NCI-H1436 (cell line): ENCODE measurements around the gene DNAJA1.
"Not testable (repeated sequence)": the region's sequence is repeated elsewhere in the genome, so short reads cannot be mapped to it uniquely, and the experiment has no call there.

ENCODE experiments used
- DNase-seq: peaks from one replicate; lab custom pipeline; 2025; lab: John Stamatoyannopoulos, UW

The DNAJA1 gene

DNA sequence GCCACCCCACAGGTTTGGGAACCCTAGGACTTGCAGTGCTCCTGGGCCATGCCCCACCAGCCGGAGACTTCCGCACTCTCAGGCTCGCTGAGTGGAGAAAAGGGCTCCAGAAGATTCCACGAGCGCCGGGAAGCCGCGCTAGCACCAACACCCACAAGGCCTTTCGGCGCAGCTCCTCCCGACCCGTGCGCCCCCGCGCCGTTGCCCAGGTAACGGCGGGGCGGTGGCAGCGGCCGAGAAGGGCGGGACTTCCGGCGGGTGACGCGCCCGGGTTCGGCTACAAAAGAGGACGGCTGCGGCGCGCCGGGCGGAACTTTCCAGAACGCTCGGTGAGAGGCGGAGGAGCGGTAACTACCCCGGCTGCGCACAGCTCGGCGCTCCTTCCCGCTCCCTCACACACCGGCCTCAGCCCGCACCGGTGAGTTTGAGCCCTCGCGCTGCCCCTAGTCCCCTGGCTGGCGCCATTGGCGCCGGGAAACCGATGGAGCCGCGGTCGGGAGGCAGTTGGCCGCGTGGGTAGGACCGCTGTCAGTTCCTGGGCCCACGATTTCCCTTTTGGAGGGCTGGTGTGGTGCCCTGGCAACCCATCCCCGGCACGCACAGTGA is at the start of gene DNAJA1:
Gene DNAJA1, plus strand, starts transcription at position 308 of the 606 bp plus-strand sequence. CDS start 1,212 bp downstream, outside the sequence.
- peak; percentile 92 for DNase-seq

DNA sequence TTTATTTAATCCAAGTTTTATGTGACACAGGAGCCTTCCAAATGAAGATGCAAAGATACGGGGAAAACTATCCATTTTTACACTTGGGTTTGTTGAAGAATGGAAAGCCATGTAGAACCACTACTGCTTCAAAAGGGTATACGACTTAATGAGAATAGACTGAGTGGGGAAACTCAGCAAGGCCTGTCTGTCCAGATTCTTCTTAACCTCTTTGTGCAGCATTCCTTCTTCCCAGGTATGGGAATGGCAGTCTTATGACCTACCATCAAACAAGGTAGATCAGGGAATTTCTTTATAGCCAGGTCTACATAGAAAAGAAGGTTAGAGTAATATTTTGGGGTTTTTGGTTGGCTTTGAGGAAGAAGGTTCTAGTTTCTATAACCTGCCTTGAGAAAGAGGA is 47.0 kb upstream of the DNAJA1 start:
- DNase-seq, result no peak

DNA sequence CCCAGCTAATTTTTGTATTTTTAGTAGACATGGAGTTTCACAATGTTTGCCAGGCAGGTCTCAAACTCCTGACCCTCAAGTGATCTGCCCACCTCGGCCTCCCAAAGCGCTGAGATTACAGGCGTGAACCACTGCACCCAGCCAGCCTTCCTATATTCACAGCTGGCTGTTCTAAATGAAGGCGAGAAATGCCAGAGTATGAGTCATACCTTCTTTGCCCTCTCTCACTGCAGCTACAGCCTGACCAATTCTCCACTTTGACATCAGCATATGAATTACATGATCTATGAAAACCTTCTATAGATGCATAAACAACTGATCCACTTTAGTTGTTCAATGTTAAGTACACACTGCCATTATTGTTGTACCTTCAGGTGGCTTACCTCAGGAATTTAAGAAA is 38.1 kb upstream of the DNAJA1 start:
- no peak for DNase-seq

DNA sequence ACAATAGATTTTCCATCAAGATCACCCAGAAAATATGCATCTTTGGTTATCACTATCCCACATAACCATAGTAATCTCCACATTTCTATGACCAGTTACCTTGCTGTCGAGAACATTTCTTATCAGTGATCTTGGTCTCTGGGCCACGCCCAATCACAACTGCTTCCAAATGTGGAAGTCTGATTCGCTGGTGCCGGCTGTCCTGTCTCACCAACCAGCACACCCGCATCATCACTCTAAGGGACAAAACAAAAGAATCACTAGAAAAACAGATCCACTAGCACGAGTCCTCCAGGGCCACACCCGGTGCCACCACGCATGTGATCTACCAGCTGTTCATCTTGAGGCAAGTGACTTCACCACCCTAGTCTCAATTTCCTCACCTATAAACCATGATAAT is 35.4 kb upstream of the DNAJA1 start:
- no peak for DNase-seq

DNA sequence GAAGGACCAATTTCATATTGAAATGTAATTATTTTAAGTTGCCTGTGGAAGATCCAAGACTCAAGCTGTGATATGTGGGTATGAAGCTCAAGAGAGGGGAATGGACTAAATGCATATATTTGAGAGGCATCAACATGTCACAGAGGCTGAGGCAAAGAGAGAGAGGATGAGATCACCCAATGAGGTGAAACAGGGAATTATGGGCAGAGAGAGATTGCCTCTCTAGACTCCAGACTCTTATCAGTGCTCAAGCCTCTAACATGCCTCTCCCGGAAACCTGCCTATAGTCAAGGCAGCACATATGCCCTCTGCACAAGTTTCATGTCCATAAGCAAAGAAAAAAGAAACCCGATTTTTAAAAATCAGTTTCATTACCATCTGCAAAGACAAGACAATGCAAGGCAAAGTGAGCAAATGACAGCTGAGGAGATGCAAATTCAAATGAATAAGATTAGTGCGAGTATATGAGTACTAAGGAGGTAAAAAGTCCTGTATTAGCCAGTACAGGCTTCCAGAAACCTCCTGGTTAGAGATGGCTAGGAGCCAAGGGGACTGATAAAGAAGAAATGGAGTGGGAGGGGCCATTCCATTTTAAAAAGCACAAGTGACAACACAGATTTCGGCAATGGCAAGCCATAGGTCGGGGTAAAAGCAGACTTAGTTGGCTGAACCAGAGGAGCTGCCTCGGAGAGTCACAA is 33.0 kb upstream of the DNAJA1 start:
- no peak for DNase-seq

- no peak for DNase-seq
These were observed 32.4 kb upstream of the DNAJA1 start for GRCh38 chr9:32992595-32993238.

GRCh38 chr9:33000682-33001055 is 24.4 kb upstream of the DNAJA1 start:
- not testable (repeated sequence) for DNase-seq

DNA sequence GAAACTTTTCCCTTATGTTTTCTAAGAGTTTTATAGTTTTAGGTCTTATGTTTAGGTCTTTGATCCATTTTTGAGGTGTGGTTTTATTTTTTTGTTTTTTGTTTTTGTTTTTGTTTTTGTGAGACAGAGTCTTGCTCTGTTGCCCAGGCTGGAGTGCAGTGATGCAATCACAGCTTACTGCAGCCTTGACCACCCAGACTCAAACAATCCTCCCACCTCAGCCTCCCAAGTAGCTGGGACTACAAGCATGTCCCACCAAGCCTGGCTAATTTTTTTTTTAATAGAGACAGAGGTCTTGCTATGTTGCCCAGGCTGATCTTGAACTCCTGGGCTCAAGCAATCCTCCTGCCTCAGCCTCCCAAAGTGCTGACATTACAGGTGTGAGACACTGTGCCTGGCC is 19.7 kb upstream of the DNAJA1 start:
- not testable (repeated sequence) for DNase-seq

- DNase-seq, result no peak
These were observed 17.3 kb upstream of the DNAJA1 start for GRCh38 chr9:33007755-33008154.

GRCh38 chr9:33011831-33012230 is 13.2 kb upstream of the DNAJA1 start:
- no peak for DNase-seq

- DNase-seq, result no peak
These were observed 12.6 kb upstream of the DNAJA1 start for GRCh38 chr9:33012328-33013069.

DNA sequence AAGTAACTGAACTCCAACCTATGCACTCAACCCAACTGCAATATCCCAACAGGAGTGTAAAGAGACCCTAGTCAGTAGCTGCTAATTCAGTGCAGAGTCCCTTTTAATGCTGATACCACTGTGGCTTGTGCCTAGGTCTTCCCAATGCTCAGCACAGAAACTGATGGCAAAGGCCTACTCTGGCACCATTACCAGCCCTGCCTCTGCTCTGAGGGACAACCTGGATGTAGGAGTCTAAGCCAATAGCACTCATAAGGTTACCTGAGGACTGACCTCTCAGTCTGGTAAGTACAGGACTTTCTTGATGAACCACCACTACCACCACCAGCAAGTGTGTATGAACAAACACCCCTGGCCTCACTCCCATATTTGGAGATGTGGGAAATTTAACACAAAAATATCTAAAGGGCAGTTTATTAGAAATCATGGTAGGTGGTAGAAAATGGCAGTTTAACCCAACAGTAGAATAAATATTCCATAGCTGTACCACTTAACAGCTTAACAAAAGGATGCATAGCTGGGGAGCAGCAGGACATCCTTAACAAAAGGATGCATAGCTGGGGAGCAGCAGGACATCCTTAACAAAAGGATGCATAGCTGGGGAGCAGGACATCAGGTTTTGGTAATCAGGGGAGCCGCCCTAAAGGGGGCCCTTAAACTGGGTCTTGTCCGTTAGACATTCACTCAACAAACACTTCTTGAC is 11.0 kb upstream of the DNAJA1 start:
- no peak for DNase-seq

DNA sequence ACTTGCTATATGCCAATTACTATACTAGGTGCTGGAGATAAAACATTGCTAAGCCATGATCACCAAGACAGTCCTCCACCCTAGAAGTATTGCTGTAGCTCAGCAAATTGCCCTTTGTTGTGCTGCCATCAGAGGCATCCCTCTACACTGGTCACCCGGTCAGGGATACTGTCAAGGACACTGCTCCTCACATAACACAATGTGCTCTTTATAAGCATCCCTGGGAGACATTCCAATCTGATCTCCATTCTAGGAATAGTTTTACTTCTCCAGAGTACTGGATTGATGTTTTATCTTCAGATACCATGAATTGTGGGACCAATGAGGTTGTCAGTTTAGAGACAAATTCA is 10.4 kb upstream of the DNAJA1 start:
- no peak for DNase-seq

DNA sequence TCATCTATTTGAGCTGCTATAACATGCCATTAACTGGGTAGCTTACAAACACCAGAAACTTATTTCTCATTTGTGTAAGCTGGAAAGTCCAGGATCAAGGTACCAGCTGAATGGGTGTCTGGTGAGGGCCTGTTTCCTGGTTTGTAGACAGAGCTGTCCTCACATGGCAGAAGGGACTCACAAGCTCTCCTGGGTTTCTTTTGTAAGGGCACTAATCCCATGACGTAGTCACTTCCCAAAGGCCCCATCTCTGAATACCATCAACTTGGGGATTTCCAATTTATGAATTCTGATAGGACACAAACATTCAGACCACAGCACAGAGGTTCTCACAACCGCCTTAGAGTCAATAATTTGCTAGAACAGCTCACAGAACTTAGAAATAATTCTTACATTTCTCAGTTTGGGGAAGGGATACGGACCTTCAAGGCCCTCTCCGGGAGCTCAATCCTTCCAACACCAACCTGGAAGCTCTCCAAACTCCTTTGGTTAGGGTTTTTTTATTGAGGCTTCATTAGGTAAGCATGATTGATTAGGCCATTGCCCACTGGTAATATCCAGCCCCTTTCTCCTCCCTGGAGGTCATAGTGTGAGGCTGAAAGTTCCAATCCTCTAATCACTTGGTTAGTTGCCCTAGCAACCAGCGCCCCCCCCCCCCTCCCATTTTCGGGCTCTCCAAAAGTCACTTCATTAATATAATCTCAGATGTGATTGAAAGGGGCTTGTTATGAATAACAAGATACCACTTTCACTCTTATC is 7.6 kb upstream of the DNAJA1 start:
- no peak for DNase-seq

- no peak for DNase-seq
These were observed 5.3 kb upstream of the DNAJA1 start for GRCh38 chr9:33019797-33020196.

DNA sequence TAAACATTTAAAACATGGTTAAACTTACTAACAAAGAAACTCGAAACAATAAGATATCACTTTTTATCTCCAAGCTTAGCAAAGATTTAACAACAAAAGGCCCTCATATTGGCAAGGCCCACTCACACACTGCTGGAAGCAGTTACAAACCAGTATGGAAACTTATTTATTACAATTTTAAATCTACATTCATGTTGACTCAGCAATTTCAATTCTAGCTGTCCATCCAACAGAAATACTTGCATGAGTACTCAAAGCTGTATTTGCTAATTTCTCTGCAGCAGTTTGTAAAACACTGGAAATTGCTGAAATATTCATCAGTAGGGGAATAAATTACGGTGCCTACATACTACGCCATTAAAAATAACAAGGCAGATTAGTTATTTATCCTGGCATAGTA is 2.8 kb upstream of the DNAJA1 start:
- no peak for DNase-seq

GRCh38 chr9:33022755-33023154 is 2.3 kb upstream of the DNAJA1 start:
- no peak for DNase-seq

- no peak for DNase-seq
These were observed 1.4 kb upstream of the DNAJA1 start for GRCh38 chr9:33023661-33024060.

DNA sequence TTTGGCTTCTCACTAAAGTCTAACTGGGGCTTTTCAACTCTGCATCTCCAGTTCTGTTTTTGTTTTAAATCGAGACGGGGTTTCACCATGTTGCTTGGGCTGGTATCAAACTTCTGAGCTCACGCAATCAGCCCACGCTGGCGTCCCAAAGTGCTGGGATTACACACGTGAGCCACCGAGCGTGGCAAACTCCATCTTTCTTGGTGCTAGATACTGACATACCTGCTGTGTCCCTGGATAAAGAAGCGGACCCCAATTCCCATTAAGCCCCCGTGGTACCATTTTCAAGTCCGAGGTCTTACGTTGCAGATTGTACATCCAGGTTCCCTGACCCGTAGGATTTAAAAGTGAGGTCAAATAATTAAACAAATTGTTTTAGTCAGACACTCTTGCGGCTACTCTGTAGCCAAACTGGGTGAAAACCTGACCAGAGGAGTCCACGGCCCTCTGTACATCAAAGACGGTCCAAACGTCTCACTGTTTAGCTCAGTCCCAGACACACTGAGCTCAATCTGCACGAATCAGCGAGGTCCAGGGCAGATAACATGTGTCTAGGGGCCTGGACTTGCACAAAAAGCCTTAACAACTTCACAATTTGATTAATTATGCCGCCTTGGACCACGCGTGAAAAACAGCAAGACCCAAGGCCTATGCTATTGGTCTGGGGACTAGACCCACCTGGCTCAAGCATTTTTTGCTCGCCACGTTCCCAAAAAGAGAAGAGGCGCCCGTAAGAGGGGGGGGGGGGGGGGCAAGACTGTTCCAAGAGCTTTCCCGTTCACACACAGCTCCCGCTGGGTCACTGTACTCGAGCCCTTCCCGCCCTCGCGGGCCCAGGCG is 727 bp upstream of the DNAJA1 start:
- no peak for DNase-seq

GRCh38 chr9:33025572-33026342 is 684 bp downstream of the DNAJA1 start:
- peak; percentile 70 for DNase-seq
